RWPE1 (cell line): Measurements from ENCODE around the gene EXOC2.
"Not testable (repeated sequence)": the region's sequence is repeated elsewhere in the genome, so short reads cannot be mapped to it uniquely, and the experiment has no call there.

Source experiments
- CTCF ChIA-PET: fragments of 350-600 bp; sonication (Branson Sonifier 250); formaldehyde crosslinking; extraction: SDS; loops from one replicate; lab custom pipeline; 2021; lab: Yijun Ruan, JAX
- POLR2A ChIA-PET: fragments of 400-600 bp; formaldehyde crosslinking; extraction: SDS; loops from one replicate; lab custom pipeline; 2020; ENCODE audit warnings: antibody characterized with exemption; ENCODE audit not compliant: low non-redundant PET; lab: Yijun Ruan, JAX
- DNase-seq: peaks from one replicate; pipeline ENCODE4 v3.0.0; 2012; ENCODE audit warnings: low spot score
- H3K27ac ChIP-seq: fragments of 450-650 bp; 2 replicates; pipeline ENCODE4 v1.5.1; 2017
- TF ChIP-seq, protein P1 (sequence below): fragments of 450-650 bp; conservative IDR thresholded peaks from 2 replicates; pipeline ENCODE4 v1.5.1; 2017; ENCODE audit warnings: low read depth, mild to moderate bottlenecking

The EXOC2 gene

DNA sequence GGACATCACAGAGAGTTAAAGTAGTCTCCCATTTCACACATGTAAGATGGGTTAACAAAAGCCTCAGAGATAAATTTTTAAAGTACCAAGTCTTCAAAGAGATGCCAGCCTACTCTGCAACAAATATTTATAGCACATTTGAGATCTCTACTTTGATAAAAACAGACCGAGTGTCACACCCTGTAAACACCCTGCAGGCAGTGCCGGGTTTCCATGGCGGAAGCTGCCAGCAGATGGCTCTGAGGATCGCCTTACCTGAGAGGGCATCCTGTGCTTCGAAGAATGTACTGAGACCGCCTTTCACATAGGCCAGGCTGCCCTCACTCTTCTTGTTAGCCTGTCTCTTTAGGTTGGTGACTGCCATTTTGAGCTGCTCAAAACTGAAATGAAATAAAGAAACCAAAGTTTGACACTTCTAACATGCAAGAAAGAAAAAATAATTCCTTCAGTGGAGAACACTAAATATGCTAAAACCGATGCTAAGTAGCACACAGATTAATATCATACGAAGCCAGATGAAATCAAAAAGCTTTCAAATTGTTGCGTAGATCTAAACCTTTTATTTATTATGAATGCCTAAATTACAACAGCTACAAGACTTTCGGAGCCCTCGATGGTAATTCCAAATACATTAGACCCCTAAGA, 75.4 kb downstream of the EXOC2 start:
- no peak overlapping the region for H3K27ac ChIP-seq
- ChIA-PET CTCF (interaction anchor here (0.5 to 1.0 kb wide), 8 partner anchors 25 to 1341 kb away, joined by 3 to 6 read pairs (median 3); no protein-coding TSS in a partner anchor), POLR2A (no interaction called here)
- DNase-seq, result peak; percentile 17
- TF ChIP-seq, protein P1, sequence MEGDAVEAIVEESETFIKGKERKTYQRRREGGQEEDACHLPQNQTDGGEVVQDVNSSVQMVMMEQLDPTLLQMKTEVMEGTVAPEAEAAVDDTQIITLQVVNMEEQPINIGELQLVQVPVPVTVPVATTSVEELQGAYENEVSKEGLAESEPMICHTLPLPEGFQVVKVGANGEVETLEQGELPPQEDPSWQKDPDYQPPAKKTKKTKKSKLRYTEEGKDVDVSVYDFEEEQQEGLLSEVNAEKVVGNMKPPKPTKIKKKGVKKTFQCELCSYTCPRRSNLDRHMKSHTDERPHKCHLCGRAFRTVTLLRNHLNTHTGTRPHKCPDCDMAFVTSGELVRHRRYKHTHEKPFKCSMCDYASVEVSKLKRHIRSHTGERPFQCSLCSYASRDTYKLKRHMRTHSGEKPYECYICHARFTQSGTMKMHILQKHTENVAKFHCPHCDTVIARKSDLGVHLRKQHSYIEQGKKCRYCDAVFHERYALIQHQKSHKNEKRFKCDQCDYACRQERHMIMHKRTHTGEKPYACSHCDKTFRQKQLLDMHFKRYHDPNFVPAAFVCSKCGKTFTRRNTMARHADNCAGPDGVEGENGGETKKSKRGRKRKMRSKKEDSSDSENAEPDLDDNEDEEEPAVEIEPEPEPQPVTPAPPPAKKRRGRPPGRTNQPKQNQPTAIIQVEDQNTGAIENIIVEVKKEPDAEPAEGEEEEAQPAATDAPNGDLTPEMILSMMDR, result no peak

DNA sequence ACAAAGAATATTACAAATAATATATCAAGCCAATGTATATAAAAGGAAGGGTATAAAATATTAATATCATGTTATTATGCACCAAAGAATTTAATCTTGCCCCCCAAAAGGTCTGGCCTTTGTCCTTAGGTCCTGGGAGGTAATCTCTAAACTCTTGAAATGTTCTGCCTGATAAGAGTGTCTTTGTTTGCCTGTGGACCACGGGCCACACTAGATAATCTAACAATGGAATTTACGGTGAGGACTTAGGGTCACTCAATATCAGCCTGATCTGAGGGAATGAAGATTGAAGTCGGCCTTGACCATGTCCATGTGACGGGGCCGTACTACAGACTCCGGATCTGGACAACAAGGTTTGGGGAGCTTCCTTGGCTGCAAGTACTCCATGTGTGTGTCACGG, 79.0 kb downstream of the EXOC2 start:
- no peak overlapping the region for H3K27ac ChIP-seq
- ChIA-PET POLR2A (no interaction called here), CTCF (no interaction called here)
- TF ChIP-seq, protein P1, result no peak
- no peak for DNase-seq

DNA sequence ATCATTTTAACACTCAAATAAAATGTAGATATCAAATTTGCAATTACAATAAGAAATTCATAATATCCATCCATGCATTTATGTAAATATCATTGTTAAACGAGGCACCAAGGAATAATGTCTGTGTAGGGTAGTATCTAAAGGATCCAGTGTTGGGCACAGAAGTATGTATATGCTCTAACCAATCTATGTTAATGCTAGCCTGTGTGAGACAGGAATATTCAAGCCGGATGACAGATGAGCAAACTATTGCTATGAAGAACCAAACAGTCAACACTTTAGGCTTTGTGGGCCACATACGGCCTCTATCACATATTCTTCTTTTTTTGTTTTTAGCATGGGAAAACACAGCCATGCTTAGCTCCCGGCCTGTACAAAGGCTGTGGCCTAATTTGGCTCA, 81.0 kb downstream of the EXOC2 start:
- H3K27ac ChIP-seq, result no peak overlapping the region
- DNase-seq, result no peak
- ChIA-PET POLR2A (no interaction called here), CTCF (no interaction called here)
- TF ChIP-seq, protein P1, result no peak

DNA sequence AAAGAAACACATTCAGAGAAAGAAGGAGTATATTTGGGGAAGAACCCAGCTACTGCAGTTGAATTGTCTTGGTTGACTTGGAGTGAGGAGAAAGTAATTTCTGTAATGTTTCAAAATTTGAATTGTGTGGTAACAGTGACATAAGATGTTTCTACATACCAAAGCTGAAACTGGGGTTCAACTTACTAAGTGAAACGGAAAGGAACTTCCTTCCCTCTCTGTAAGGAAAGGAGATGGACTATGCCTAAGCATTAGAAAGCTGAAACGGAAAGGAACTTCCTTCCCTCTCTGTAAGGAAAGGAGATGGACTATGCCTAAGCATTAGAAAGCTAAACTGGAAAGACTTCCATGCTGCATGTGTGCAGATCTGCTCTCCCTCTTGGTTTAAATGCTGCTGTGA, 82.1 kb downstream of the EXOC2 start:
- TF ChIP-seq, protein P1, result no peak
- CTCF ChIA-PET, result interaction anchor here (1.1 kb wide), 1 partner anchor 18 kb away, joined by 3 read pairs; no protein-coding TSS in a partner anchor
- no peak overlapping the region for H3K27ac ChIP-seq
- POLR2A ChIA-PET, result no interaction called here
- no peak for DNase-seq

DNA sequence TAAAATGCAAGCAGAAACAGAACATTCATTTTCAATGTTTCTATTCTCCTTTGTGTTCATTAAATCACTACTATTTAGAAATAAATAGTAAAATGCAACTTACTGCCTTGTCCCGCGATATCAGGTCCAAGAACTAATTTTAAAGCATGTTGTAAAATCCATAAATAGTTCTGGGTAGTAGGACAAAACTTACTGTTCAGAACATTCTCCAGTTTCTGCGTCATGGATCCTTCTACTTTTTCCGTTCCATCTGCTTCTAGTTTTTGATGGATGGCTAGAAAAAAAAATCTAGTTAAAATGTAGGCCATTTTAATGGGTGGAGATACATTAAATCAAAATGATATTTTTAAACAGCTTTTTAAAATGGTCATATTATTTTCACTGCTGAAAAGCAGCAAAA, 83.0 kb downstream of the EXOC2 start:
- DNase-seq, result no peak
- CTCF ChIA-PET, result interaction anchor here (0.6 kb wide), 1 partner anchor 1349 kb away, joined by 3 read pairs; no protein-coding TSS in a partner anchor
- TF ChIP-seq, protein P1, result no peak
- H3K27ac ChIP-seq, result no peak overlapping the region
- POLR2A ChIA-PET, result no interaction called here

DNA sequence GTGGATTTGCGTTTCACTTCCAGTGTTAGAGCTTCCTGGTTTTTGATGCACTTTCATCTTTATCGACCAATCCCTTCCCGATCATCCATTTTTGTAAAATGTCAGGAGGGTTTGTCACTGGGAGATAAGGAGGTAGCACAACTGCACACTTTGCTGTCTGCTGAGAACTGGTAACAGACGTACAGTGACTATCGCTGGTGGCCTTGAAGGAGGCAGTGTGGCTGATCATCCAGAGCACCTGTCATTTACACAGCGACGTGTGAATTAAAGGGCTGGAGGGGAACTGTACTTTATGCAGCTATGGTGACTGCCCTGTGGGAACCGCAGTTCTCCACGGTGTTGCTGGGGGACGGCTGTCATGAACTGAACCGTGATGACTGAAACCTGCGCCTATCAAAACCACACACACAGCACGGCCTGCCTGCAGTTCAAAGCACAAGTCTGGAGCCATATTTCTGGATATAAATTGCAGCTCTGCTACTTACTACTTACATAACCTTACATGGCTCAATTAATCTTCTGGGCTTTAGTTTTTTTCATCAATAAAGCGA, 86.0 kb downstream of the EXOC2 start:
- ChIA-PET POLR2A (no interaction called here), CTCF (interaction anchor here (1.0 kb wide), 1 partner anchor 14 kb away, joined by 5 read pairs; no protein-coding TSS in a partner anchor)
- TF ChIP-seq, protein P1, result no peak

DNA sequence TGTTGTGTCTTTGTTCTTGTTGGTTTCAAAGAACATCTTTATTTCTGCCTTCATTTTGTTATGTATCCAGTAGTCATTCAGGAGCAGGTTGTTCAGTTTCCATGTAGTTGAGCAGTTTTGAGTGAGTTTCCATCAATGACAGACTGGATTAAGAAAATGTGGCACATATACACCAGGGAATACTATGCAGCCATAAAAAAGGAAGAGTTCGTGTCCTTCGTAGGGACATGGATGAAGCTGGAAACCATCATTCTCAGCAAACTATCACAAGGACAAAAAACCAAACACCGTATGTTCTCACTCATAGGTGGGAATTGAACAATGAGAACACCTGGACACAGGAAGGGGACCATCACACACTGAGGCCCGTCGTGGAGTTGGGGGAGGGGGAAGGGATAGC, 87.0 kb downstream of the EXOC2 start:
- DNase-seq, CTCF ChIA-PET, H3K27ac ChIP-seq, POLR2A ChIA-PET: not testable (repeated sequence)

More for the DNA sequence above, 86.0 kb downstream of the EXOC2 start:
- DNase-seq, result no peak
- no peak overlapping the region for H3K27ac ChIP-seq
